GM18951 (cell line): ENCODE measurements around the gene NDE1.

Source experiments
- POLR2A ChIP-seq: IDR thresholded peaks from 4 replicates; pipeline ENCODE4 v1.6.1; 2011; ENCODE audit warnings: mild to moderate bottlenecking; ENCODE audit not compliant: insufficient read length, insufficient read depth; ENCODE audit errors: extremely low read depth
- in situ Hi-C: fragments of 300-500 bp; cut with MboI; formaldehyde crosslinking; loops from one replicate; pipeline ENCODE4 v1.12.0; 2022; ENCODE audit warnings: low sequenced_read_pairs, mixed read lengths, inconsistent platforms; ENCODE audit not compliant: unreplicated experiment

NDE1 gene

GRCh38 chr16:15611610-15612009, 38.4 kb upstream of the NDE1 start:
- no peak for TF ChIP-seq POLR2A
- in situ Hi-C loops, result no loop called here

DNA sequence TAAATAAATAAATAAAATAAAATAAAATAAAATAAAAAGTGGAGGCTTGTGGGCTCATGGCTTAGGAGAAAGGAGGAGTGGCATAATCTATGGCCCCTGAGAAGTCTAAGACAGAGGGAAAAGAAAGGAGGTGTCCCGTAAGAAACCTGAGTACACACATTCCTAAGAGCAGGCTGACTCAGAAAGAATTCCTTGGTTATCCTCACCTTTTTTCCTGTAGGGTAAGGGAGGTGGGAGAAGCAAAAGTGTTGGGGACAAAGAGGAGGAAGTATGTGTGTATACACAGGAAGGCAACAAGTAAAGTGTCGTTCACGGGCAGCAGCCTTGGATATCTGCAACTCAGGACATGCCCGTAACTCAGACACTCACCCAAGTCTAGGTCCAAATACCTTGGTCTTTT, 36.4 kb upstream of the NDE1 start:
- in situ Hi-C loops, result no loop called here
- TF ChIP-seq POLR2A, result no peak

DNA sequence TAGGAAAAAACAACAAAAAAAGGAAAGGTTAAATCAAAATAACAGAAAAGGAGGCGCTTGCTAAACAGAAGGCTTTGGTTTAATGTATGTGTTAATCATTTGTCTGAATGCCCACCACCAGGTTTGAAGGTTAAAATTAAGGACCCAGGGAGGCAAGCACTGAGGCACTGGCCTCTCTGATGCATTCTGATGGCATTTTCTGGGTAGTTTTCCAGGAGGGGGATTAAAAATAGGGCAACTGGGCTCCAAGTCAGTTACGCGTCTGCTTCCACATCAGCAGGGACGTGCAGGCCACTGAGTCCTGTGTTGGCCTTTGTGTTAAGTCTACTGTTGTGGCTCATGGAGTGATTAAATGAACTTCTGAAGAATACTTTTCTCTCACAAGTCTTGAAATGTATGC, 34.0 kb upstream of the NDE1 start:
- no peak for TF ChIP-seq POLR2A
- in situ Hi-C loops, result no loop called here

GRCh38 chr16:15616475-15617165, 33.4 kb upstream of the NDE1 start:
- in situ Hi-C loops, result no loop called here
- TF ChIP-seq POLR2A, result no peak

GRCh38 chr16:15617901-15618300, 32.1 kb upstream of the NDE1 start:
- in situ Hi-C loops, result no loop called here
- TF ChIP-seq POLR2A, result no peak

GRCh38 chr16:15618392-15618791, 31.7 kb upstream of the NDE1 start:
- no peak for TF ChIP-seq POLR2A
- in situ Hi-C loops, result no loop called here

GRCh38 chr16:15620611-15621195, 29.3 kb upstream of the NDE1 start:
- TF ChIP-seq POLR2A, result no peak
- in situ Hi-C loops, result no loop called here

DNA sequence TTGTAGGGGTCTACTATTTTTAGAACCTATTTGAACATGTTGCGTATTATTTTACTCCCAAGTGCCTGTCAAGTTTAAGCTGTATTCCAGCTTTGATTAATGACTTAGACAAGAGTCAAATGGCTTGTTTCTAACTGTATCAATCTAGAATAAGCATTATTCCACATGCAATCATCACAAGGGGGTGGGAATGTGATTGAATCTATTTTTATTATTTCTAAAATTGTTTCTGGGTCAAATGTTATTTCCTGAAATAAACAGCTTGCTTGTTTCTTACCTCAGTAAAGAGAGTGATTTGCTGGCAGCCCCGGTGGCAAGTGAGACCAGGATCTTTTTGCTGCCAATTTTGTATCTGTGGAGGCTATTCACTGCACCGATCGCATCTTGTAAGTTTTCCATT, 28.6 kb upstream of the NDE1 start:
- no peak for TF ChIP-seq POLR2A
- in situ Hi-C loops, result no loop called here

GRCh38 chr16:15621889-15622288, 28.2 kb upstream of the NDE1 start:
- in situ Hi-C loops, result no loop called here
- TF ChIP-seq POLR2A, result no peak

GRCh38 chr16:15631730-15632409, 18.2 kb upstream of the NDE1 start:
- in situ Hi-C loops, result no loop called here
- no peak for TF ChIP-seq POLR2A

GRCh38 chr16:15635926-15636325, 14.1 kb upstream of the NDE1 start:
- no peak for TF ChIP-seq POLR2A
- in situ Hi-C loops, result no loop called here

GRCh38 chr16:15636392-15636873, 13.6 kb upstream of the NDE1 start:
- no peak for TF ChIP-seq POLR2A
- in situ Hi-C loops, result no loop called here

GRCh38 chr16:15639061-15639568, 10.9 kb upstream of the NDE1 start:
- in situ Hi-C loops, result no loop called here
- TF ChIP-seq POLR2A, result no peak

GRCh38 chr16:15640966-15641365, 9.1 kb upstream of the NDE1 start:
- in situ Hi-C loops, result no loop called here
- TF ChIP-seq POLR2A, result no peak
